Ishikawa (cell line): ENCODE data around the gene FSTL4.

Source experiments
- NFIC ChIP-seq: IDR thresholded peaks from 2 replicates; pipeline ENCODE4 v1.6.1; 2012
- TAF1 ChIP-seq: IDR thresholded peaks from 2 replicates; pipeline ENCODE4 v1.6.1; 2012; ENCODE audit warnings: low read depth, mild to moderate bottlenecking

DNA sequence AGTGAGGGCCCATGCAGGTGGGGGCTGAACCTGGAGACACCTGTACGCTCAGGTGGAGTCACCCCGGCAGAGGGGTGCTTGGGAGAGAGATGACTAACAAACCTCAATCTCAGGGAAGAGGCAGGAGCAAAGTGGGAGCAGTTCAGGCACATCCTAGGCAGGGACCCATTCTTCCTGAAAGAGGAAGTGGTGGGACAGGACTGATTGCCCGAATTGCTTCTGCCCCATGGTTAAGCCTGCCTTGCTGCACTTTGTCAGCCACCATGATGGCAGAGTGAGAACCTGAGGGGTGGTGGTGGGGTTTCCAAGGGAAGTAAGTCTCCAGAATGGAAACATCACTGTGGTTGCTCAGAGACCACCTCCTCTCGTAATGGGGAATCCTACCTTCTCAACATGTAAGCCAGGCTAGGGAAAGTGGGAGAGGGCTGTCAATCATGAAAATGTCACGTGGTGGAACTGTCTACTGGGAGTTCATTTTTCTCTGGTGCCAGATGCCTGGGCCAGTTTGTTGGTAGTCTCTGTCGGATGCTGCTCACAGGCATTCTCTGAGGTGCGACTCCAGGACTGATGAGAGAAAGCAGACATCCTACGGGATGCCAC, 410.2 kb downstream of the FSTL4 start:
- no peak for TF ChIP-seq TAF1
- TF ChIP-seq NFIC, result no peak
